AG04449 (cell line): Measurements from ENCODE around the gene CRISP2.

Experiments
- CTCF ChIA-PET: fragments of 350-600 bp; formaldehyde crosslinking; extraction: SDS; loops from one replicate; lab custom pipeline; 2021; ENCODE audit warnings: antibody characterized with exemption; lab: Yijun Ruan, JAX
- POLR2A ChIA-PET: fragments of 400-600, 350-600 bp; formaldehyde crosslinking; extraction: SDS; loops from one replicate; lab custom pipeline; 2020; ENCODE audit warnings: antibody characterized with exemption, inconsistent platforms; lab: Yijun Ruan, JAX
- DNase-seq: peaks from one replicate; pipeline ENCODE4 v3.0.0-alpha.2; 2010; ENCODE audit warnings: low read depth, low spot score
- H3K4me3 ChIP-seq: 2 replicates; pipeline ENCODE4 v1.5.1; 2011; ENCODE audit warnings: low read depth, mild to moderate bottlenecking, control low read depth, low read length
- TF ChIP-seq, protein P1 (sequence below): IDR thresholded peaks from one replicate; pipeline ENCODE4 v1.5.1; 2011; ENCODE audit warnings: mild to moderate bottlenecking, moderate library complexity, low read length, control low read depth, inconsistent platforms; ENCODE audit not compliant: insufficient read depth; ENCODE audit errors: missing control alignments

CRISP2 gene, protein sequence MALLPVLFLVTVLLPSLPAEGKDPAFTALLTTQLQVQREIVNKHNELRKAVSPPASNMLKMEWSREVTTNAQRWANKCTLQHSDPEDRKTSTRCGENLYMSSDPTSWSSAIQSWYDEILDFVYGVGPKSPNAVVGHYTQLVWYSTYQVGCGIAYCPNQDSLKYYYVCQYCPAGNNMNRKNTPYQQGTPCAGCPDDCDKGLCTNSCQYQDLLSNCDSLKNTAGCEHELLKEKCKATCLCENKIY

DNA sequence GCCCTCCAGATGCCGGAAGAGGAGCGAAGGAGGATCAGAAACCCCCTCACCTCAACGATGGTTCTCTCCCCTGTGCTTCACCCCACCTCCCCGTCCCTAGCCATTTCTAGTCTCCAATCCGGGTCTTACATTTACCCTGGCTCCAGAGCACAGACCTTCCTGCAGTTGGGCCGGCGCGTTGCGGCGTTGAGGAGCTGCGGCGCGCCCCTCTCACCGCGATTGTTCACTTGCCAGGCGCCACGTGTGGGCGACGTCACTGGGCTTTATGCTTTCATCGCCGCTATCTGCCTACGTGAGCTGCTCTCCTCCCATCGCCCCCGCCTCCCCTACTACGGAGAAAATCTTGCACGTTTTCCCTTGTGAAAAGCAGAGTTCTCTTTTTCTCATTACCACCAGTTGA, at the start of gene CRISP2:
CRISP2 (minus strand) TSS at position 198 of the 400 bp plus-strand sequence. CDS start 4,347 bp downstream, outside the sequence.
- TF ChIP-seq, protein P1, sequence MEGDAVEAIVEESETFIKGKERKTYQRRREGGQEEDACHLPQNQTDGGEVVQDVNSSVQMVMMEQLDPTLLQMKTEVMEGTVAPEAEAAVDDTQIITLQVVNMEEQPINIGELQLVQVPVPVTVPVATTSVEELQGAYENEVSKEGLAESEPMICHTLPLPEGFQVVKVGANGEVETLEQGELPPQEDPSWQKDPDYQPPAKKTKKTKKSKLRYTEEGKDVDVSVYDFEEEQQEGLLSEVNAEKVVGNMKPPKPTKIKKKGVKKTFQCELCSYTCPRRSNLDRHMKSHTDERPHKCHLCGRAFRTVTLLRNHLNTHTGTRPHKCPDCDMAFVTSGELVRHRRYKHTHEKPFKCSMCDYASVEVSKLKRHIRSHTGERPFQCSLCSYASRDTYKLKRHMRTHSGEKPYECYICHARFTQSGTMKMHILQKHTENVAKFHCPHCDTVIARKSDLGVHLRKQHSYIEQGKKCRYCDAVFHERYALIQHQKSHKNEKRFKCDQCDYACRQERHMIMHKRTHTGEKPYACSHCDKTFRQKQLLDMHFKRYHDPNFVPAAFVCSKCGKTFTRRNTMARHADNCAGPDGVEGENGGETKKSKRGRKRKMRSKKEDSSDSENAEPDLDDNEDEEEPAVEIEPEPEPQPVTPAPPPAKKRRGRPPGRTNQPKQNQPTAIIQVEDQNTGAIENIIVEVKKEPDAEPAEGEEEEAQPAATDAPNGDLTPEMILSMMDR = no peak
- ChIA-PET POLR2A (no interaction called here), CTCF (no interaction called here)
- no peak within 1 kb of the TSS for H3K4me3 ChIP-seq
- no peak for DNase-seq

DNA sequence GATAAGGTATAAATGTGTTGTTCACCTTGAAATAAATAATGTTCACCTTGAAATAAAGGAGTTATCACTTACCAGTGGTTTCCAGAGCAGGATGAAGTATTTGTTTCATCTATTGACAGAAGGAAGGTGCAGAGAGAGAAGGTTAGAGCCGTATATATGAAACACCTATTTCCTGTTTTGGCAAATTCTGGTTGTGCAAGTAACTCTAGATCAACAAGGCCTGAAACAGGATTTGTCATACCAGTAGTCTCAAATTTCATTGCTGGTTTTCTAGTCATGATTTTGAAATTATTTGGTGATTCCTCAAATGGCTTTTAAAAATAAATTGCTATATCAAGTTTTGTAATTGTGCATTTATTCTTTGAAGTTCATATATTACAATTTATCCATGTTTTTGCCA, 30.9 kb upstream of the CRISP2 start, which contains the start of gene CRISP3:
CRISP3 (minus strand) TSS at position 130 of the 400 bp plus-strand sequence; CDS start at position 109, 21 bp downstream.
- no peak for DNase-seq
- no peak within 1 kb of the TSS for H3K4me3 ChIP-seq
- ChIA-PET POLR2A (no interaction called here), CTCF (no interaction called here)
- TF ChIP-seq, protein P1 = no peak

DNA sequence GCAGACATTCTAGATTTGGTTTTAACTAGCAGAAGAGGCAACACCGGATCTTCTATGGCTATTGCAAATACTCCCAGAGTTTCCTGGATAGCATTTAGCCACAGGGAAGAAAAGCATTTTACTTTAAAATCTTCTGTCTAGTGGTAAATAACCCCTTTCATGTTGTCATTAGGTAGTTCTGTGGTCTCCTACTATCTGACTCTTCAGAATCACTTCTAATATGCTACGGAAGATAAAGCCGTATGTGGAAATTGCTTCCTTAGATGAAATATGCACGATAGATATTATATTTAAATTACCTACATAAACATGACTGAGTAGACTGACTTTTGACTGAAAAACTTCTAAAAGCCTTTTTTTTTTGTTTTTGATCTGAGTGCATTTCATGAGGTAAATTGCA, 30.1 kb upstream of the CRISP2 start:
- ChIA-PET POLR2A (no interaction called here), CTCF (no interaction called here)
- no peak overlapping the region for H3K4me3 ChIP-seq
- no peak for DNase-seq
- TF ChIP-seq, protein P1 = no peak

DNA sequence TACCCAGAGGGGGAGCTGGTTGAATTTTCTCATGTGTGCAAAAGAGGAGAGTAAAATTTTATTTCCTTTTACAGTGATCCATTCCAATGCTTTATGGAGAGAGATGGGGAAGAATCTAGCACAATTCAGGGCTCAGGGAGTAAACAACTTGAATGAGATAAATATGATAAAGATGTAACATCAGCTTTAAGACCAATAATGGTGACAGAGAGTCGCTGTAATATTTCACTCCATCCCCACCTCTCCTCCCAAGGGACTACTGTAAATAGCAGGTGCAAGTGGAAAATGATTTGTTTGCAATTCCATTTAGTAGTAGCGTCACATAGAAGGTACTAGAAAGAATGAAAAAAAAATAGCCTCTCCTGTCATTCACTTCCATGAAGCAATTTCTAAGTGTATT, 26.1 kb upstream of the CRISP2 start:
- TF ChIP-seq, protein P1 = no peak
- DNase-seq = no peak
- ChIA-PET POLR2A (no interaction called here), CTCF (no interaction called here)
- no peak overlapping the region for H3K4me3 ChIP-seq

DNA sequence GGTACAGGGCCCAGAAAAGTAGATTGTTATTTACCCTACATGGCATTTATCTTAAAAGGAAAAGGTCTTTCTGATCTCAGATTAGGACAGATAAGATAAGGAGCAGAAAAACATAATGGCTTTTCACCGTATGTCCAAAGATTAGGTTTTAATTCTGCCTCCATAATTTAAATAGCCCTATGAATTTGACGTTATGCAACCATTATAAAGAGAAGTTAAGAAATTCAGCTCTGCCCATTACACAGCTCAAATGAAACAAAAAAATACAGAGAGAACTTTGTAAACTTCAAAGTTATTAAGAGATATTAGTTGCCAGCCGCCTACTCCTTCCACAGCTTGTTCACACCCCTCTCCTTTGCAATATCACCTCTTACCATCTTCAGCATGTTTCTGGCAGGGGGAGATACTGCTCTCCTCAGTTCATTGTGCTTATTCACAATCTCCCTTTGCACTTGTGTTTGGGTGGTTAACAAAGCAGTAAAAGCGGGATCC, 22.7 kb upstream of the CRISP2 start:
- ChIA-PET POLR2A (no interaction called here), CTCF (no interaction called here)
- TF ChIP-seq, protein P1 = no peak
- no peak overlapping the region for H3K4me3 ChIP-seq
- DNase-seq = no peak

DNA sequence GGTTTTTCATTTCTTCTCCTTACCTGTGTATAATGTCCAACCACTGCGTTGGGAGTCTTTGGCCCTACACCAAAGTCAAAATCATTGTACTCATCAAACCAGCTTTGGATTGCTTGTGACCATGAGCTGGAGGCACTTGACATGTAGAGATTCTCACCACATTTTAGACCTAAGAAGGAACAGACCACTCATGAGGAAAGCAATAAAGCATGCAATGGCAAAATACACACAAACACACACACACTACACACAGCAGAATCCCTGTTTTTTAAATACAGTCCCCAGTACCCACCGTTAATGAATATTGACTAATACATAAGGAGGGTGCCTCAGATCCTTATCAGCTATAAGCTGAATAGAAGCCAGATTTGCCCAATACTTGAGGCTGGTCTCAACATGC, 20.3 kb upstream of the CRISP2 start:
- TF ChIP-seq, protein P1 = no peak
- no peak for DNase-seq
- CTCF ChIA-PET = no interaction called here

More for the DNA sequence above, 20.3 kb upstream of the CRISP2 start:
- H3K4me3 ChIP-seq = no peak overlapping the region
- POLR2A ChIA-PET = no interaction called here
